Stimulated activated CD4-positive, alpha-beta T cell treated with anti-CD3 and anti-CD28 coated beads, Interleukin-1b, Interleukin-23, amount 100 ng/mL, for 4 hours (primary cell): Measurements from ENCODE around the gene TDRD7.

Experiments used
- DNase-seq, 2 donors: peaks; one replicate each; pipeline ENCODE4 v3.0.0-alpha.2; 2020; ENCODE audit warnings: low read depth in 2 of 2

Gene TDRD7

DNA sequence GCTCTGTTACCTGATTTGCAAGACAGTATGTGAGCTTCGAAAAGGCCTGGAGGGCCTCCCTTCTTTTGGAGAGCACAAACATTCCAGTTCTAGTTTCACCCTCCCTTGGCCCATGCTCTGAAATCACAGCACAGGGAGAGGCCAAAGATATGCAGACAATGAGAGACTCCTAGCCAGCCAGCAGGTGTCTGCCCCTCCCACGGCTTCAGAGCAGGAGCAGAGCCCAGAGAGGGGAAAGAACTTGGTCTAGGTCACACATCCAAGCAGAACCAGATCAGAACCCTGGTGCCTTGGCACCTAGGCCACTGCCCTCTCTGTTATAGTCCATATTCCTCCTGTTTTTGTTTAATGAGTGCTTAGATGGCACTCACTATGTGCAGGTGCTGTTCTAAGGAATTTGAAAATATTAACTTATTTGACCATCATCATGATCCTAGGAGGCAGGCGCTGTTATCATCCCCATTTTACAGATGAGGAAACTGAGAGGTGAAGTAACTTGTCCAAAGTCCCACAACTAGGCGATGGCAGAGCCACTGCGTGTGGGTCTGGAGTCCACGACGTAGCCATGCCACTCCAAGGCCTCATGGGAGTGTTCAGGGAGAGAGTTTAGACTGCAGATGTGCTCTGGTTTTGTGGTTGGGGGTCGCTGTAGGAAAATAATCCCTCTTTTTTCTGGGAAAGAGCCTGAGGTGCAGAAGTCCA lies 116.8 kb downstream of the TDRD7 start:
- DNase-seq = no peak

DNA sequence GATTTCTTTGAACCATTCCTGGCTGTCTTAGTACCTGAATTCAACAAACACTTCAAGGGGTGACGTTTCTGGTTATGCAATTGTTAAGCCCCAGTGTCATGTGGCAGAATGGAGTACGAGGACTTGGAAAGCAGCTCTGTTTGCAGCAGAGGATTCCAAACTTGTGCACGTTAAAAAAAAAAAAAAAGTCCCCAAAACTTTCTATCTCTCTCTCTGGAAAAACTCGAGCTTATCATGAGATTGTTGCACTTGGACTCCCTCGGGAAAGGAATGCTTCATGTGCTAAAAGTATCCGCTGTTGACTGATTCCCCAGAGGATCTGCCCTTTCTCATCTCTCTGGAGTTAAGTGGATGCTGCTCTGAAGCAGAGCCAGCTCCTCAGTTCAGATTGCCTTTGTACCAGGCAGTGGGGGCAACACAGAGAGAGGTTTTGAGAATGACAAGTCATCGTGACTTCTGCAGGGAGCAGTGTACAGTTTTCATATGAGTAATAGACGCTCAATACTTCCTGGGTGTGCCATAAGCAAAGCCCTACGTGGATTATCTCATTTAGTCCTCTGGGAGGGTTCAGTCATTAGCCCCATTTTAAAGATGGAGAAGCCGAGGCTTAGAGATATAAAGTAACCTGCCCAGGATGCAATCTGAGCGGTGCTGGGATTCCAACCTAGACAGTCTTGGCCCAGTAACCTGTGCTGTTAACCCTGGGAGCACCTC lies 117.6 kb downstream of the TDRD7 start:
- DNase-seq = no peak

DNA sequence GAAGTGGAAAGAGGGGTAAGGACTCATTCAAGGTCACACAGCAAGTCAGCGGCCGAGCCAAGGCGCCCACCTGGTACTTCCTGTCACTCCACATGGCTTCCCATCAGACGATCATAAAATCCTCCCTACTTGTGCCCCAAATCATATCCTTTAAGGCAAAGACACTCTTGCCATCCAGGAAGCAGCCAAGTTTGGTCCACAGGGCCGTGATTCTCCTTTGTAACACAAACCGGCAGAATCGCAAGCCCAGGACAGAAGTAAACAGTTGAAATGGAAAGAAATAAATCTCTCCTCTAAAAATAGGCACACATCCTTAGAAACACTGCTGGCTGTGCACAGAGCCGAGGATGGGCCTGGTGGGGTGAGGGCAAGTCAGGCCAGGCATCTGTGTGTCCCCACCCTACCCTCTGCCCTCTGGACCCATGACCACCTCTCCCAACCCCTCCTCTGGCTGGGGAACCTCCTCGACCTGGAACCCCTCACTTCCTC lies 120.0 kb downstream of the TDRD7 start:
- DNase-seq = no peak

- DNase-seq = no peak
These were observed 122.3 kb downstream of the TDRD7 start for GRCh38 chr9:97534185-97534584.

DNA sequence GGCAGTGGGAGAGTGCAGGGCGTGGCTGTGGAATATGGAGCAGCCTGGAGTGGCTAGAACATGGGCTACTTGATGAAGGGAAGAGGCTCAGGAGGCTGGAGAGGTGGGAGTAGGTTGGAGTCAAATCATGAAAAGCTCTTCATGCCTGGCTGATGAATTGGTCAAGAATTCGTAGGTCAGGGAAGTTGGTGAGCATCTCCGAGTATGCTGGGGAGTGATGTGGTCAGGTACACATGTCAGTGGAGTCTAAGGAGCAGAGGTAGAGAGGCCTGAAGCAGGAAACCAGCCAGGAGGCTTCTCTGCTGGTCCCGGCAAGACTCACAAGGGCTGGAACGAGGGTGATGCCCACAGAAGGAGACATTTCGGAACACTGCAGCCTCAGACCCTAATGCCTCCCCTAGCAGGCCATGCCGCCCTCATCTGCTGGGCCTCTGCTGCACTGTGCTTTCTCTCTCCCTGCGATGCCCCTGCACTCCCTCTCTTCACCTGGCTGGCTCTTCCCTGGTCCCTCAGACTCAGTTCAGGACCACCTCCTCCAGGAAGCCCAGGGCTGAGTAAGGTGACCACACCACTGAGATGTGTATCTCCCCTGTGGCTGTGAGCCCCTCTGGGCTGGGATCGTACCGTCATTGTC lies 123.2 kb downstream of the TDRD7 start:
- no peak for DNase-seq

DNA sequence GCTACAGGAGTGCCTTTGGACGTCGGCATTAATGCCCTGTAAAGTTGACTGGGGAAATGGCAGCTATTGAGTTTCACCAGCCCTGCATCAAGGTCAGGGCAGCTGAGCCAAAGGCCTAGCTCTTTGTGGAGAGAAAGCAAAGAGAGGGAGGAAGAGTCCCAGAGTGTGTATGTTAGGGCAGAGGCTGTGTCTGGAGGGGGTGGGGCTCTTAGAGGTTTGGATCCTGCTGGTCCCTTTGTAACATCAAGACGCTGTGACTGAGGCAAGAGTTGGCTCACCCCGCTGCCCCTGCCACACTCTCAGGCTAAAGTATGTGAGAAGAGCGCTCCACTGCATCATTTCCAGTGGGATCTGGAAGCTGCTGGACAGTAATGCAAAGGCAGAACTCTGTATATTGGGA lies 123.9 kb downstream of the TDRD7 start:
- no peak for DNase-seq

DNA sequence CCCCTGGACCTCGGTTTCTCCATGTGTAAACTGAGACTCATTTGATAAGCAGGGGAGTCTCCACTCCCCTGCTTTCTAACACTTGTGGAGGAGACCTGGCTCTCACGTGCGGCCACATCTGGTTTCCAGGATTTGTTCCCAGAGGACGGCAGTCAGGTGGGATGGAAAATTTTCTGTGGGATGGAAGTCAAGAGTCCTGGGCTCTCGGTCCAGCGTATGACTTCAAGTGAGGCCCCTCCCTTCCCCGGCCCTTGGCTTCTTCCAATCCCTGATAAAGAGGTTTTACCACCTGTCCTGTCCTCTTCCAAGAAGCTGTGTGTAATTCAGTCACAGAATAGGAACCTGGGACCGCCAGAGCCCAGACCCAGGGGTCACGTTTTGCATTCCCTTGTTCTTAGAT lies 124.6 kb downstream of the TDRD7 start:
- no peak for DNase-seq

DNA sequence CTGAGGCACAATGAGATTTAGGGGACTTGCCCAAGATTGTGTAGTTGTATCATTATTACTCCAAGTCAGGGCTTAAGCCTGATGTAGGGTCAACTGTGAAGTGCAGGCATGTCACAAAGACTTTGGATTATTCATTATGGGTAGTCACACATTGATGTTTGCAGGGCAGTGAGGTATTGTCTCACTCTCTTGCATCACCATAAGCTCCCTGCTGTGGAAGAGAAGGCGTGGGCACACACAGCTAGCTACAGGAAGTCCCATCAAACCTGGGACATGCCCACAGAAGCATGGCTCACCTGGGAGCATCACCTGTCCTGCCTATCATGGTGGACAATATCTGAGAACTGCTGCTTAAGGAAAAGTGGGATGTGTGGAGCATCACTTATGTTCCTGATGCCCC lies 131.7 kb downstream of the TDRD7 start:
- no peak for DNase-seq

- no peak for DNase-seq
These were observed 133.6 kb downstream of the TDRD7 start for GRCh38 chr9:97545486-97545885.
